Measurements from ENCODE around the gene UGT2A3.
A peak's percentile ranks its signal among the peaks of the same experiment; 100 is the strongest.
"Not testable (repeated sequence)": the region's sequence is repeated elsewhere in the genome, so short reads cannot be mapped to it uniquely, and the experiment has no call there.

Gene UGT2A3

DNA sequence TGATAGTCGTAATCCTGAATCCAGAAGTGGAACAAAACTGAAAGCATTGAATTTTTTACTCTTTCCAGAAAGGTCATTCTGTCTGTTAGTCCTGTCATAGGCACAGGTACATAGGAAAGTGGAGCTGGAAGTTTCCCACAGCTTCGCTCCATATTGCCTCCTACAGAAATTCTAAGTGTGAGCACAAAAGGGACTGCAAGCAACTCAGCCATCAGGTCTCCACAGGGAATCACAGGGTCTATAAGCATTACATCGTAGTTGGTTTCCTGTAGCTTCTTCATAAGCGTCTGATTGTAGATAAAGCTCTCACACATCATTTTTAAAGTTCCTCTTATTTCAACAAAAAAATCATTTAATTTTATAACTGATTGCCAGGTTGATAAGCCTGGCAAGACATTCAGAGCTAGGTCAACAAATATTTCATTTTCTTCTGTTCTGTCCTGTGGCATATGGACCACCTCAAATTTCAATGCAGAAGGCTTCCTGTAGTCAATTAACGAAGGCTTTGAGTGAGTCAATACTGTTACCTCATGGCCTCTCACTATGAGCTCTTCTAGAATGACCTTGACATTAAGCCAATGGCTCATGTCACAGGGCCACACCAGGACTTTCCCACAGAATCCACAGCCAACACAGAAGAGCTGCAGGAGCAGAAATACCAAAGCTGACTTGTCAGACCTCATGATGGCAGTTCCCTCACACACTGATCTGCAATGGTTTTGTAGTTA is at the start of gene UGT2A3:
UGT2A3 (minus strand) TSS at position 727 of the 728 bp plus-strand sequence; CDS start at position 683, 44 bp downstream.
- no peak for DNase-seq

DNA sequence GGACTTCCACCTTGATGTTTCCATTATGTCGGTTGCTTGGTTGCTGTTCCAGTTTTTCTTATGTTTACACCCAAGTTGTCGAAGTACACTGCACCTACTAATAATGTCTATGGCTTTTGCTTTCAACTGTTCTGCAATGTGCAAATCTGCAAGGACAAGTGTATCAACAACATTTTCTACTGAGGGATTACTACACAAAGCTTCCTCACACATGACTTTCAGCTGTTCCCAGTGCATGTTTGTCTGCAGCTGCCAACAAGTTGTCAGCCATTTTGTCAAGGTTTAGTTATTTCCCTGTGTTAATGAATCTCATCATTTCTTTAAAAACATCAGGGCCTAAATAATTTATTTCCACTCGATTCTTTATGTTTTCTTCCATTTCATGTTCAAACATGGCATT is 45.4 kb upstream of the UGT2A3 start:
- no peak for DNase-seq

GRCh38 chr4:68995292-68995691 is 43.7 kb upstream of the UGT2A3 start:
- DNase-seq, result no peak

DNA sequence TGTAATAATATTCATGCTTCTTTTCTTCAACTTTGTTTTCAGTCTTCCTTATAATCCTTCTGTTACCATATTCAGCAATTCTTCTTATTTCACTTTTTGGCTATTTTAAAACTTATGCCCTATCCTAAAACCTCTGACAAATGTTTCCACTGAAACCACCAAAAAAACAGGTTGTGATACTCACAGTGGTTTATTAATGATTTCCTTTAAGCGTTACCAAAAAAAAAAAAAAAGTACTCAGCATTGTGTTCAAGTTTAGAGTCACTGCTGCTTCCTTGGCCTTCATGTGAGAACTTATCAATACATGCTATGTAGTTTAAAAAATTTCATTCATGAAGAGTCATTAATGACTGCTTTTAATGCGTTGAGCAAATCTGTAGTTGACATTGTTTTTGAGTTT is 35.4 kb upstream of the UGT2A3 start:
- DNase-seq, result no peak

DNA sequence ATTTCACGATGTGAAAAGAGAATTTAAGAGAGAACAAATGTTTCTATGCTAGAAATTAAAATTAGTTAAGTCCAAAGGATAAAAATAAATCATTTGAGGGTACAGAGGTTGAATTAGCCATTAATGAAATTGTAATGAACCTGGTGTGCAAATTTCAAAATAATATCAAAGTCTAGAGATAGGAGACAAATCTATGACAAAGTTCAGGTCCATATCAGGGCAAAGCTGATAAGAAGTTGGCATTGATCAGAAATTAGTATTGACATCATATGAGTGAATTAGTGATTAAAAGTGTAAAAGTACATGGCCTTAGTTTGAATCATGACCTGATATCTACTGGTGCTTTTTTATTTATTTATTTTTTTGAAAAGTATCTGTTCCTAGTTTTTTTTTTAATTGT is 33.8 kb upstream of the UGT2A3 start:
- DNase-seq, result no peak

DNA sequence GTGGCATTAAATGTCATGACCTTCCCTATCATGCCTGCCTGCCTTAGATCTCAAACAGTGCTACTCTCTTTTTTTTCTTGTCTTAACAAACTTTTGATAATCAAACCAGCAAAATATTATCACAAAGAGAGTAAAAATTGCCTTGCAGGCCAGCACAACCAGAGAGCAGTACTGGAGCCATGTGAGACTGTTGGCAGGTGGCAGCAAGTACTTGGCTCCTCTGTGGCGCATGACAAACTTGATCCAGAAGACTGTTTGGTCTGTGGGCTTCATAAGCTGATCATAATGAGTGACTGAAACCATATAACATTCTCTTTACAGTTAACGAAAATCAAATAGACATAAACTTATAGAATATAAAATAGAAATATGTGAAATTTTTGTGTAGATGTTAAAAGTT is 33.3 kb upstream of the UGT2A3 start:
- no peak for DNase-seq

DNA sequence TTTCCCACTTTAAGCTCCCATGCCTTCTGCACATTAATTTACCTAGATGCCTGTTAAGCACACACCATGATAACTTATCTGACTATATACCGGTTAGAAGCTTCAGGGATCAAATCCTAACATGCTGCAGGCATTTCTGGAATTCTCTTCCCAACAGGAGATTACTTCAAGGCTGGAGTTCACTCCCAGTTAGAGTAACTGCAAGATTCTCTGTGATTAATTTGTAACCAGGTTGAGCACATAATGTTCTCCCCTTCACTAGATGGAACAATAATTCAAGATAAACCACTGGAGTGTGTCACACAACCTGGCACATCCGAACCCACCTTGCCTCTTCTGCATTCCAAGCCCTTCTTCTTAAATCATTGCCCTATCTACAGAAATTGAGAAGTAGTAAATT is 11.8 kb upstream of the UGT2A3 start:
- DNase-seq, result no peak

DNA sequence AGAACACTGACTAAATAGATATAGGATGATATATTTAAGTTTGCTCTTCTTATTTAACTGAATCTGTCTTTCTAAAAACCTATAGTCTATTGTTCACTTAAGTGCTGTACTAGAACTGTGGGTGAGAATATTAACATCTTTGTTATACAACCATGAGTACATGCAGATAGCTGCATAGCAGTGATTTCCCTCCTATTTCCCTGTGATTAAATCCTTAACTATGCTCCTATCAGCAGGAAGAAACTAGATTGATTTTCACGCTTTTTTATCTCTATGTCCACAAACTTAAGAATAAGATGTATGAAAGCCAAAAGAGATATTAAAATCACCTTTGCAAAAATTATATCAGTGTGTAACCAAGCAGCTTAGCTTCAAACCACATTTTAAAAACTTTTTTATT is 11.3 kb upstream of the UGT2A3 start:
- peak; percentile 28 for DNase-seq

- no peak for DNase-seq
Observed at GRCh38 chr4:68960294-68961163, 8.9 kb upstream of the UGT2A3 start.

DNA sequence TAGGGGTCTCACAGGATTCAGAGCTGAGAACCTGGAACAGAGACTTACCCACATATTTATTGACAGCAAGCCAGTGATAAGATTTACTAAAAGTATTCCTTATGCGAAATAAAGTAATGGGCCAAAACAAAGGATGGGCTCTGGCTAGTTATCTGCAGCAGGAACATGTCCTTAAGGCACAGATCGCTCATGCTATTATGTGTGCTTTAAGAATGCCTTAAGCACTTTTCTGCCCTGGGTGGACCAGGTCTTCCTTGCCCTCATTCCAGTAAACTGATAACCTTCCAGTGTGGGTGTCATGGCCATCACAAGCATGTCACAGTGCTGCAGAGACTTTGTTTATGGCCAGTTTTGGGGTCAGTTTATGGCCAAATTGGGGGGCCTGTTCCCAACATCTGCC is 7.5 kb upstream of the UGT2A3 start:
- not testable (repeated sequence) for DNase-seq

GRCh38 chr4:68954126-68954525 is 2.5 kb upstream of the UGT2A3 start:
- no peak for DNase-seq

DNA sequence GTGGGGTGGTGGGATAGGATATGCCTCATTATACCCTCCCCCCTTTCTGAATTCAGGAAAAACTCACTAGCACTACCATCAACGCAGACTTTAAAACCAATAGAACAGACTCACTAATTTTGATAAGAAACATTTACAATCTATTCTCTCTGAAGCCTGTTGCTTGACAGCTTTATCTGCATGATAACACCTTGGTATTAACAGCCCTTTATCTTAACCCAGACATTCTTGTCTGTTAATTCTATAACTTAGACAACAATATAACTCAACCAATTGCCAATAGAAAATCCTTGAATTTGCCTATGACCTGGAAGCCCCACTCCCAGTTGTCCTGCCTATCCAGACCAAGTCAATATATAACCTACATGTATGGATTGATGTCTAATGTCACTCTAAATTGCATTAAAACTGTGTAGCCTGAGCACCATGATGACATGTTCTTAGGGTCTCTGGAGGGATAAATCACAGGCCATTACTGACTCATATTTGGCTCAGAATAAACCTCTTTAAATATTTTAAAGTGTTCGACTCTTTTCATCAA is 1.5 kb upstream of the UGT2A3 start:
- DNase-seq, result no peak

GRCh38 chr4:68951806-68952585 is 392 bp upstream of the UGT2A3 start:
- DNase-seq, result no peak

DNA sequence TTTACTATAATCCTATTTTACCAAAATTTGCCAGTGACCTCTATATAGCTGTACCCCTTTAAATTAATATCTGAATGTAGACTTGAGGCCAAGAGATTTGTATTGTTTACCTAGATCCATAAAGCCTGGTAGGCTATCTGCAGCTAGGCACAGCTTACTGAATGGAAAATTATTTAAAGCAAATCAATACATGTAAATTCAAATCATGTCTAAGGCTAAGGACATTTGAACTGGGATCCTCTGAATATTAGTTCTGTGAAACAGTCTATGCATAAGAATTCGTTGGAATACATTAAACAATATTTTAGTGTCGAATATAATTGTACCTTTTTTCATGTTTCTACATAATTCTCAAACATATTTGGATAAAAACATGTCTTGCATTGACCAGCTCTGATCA is 1.6 kb downstream of the UGT2A3 start:
- DNase-seq, result no peak

- no peak for DNase-seq
Observed at GRCh38 chr4:68948985-68949384, 2.6 kb downstream of the UGT2A3 start.

DNA sequence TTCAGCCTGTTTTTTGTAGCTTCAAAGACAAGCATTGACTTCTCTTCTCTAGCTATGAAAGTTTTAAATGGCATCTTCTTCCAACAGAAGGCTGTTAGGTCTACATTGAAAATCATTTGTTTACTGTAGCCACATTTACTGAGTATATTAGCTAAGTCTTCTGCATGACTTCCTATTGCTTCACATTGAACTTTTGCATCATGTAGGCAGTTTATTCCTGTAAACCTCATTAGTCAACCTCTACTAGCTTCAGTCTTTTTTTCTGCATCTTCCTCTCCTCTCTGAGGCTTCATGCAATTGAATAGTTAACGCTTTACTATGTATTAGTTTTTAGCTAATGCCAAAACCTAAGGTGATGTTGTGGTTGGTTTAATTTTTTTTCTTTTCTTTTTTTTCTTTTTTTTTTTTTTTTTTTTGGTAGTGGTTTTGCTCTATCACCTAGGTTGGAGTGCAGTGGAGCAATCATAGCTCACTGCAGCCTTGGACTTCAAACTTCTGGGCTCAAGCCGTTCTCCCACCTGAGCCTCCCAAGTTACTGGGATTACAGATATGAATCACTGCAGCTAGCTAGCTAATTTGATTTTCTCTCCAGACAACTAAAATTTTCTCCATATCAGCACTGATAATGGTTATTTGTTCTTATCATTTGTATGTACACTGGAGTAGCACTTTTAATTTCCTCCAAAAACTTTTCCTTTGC is 3.4 kb downstream of the UGT2A3 start:
- DNase-seq, result no peak

GRCh38 chr4:68929076-68929737 is 22.4 kb downstream of the UGT2A3 start:
- no peak for DNase-seq

DNA sequence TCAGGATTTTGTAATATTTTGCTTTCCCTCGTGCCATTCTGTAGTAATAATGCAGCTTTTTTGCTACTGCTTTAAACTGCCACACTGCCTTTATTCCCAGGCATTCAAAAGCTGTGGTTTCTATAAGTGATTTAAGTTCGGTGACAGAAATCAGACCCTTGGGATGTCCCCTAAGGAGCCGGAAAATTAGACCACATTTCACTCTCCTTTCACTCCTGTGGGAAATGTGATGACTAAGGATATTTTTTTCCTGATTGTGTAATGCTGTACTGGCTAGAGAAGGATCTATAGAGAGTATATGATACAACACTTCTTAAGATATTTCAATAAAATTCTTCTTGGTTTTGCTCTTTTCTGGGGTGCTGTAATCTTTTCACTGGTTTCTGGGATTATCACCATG is 24.4 kb downstream of the UGT2A3 start:
- no peak for DNase-seq

GRCh38 chr4:68922202-68922601 is 29.4 kb downstream of the UGT2A3 start:
- DNase-seq, result not testable (repeated sequence)

DNA sequence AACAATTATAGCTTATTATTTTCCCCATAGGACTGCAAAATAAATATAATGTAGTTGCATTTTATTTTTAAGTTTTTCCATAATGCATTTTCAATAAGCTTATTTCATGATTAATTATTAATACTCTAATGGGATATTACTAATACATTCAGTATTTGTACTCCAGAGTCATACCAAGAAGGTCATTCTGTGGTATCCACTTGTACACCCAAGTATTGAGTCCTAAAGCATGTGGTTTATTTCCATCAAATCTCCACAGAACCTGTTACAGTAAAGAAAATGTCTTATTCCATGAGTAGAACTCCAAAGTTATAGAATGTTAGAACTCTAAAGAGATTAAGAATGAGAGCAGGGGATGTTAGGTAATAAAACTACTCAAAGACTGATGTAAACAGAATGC is 30.6 kb downstream of the UGT2A3 start:
- DNase-seq, result no peak

DNA sequence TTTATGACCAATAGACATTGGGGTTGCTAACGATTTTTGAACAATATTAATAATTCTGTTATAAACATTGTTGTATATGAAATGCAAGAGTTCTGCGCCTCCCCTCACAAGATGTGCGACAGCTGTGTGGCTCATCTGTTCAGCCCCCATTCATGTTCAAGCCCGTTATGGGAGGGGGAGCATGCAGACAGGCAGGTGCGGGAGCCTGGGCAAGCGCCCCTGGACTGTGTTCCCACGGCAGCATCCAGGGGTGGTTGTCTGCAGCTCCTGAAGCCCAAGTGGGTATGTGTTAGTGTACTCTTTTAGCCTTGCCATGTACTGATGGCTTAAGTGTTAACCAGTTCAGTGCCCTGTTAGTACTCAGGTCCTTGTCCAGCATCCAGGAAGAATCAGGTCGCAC is 34.6 kb downstream of the UGT2A3 start:
- no peak for DNase-seq

DNA sequence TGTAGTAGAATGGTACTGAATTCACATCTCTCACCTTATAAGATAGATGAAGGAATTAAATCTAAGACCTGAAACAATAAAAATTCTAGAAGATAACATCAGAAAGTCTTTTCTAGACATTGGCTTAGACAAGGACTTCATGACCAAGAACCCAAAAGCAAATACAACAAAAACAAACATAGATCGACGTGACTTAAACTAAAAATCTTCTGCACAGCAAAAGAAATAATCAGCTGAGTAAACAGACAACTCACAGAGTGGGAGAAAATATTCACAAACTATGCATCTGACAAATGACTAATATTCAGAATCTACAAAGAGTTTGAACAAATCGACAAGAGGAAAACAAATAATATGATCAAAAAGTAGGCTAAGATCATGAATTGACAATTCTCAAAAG is 38.8 kb downstream of the UGT2A3 start:
- DNase-seq, result no peak
